ENCODE data around the gene CARD11. TPM values are rescaled to one million over a fixed set of nuclear protein-coding genes. Genes with fewer than 3 reads are reported as not detected.

CARD11 gene
- total and polyA plus RNA-seq, 2 donors (not counting 1 experiment from before 2014, with no cell fraction given), result 0.02 TPM; not detected in 1

DNA sequence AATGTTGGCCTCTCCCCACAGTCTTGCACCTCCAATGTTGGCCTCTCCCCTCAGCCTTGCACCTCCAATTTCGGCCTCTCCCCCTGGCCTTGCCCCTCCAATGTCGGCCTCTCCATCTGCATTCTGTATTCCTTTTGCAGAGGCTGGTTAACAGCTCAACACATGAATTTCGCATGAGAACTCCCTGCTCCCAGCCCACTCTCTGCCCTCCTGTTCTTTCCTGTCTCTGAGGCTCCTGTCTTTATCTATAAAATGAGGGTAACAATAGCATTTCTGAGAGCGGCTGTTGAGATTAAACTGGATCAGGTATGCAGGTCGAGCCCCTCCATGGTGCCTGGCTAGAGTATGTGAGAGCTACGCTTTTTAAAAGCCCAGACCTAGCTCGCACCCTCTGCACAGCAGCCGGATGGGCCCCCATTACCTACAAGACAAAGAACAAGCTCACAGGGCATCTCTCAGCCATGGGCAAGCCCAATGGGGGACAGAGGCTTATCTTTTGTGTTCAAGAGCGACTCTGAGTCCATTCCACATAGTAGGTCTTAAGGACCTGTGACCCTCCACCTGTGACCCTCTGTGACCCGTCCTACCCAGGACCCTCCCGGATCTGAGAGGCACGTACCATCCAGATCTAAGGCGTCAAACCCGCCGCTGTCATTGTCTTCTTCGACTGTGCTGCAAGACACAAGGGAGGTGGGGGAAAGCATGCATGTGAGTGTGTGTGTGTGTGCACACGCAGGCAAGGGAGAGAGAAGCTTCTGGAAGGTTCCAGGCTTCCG, 117.4 kb downstream of the CARD11 start:
- no peaks in the 10 kb centered on the region for H3K79me2 ChIP-seq (ENCODE audit: control insufficient read depth, insufficient read depth, low read length)
- TF ChIP-seq, protein P1, sequence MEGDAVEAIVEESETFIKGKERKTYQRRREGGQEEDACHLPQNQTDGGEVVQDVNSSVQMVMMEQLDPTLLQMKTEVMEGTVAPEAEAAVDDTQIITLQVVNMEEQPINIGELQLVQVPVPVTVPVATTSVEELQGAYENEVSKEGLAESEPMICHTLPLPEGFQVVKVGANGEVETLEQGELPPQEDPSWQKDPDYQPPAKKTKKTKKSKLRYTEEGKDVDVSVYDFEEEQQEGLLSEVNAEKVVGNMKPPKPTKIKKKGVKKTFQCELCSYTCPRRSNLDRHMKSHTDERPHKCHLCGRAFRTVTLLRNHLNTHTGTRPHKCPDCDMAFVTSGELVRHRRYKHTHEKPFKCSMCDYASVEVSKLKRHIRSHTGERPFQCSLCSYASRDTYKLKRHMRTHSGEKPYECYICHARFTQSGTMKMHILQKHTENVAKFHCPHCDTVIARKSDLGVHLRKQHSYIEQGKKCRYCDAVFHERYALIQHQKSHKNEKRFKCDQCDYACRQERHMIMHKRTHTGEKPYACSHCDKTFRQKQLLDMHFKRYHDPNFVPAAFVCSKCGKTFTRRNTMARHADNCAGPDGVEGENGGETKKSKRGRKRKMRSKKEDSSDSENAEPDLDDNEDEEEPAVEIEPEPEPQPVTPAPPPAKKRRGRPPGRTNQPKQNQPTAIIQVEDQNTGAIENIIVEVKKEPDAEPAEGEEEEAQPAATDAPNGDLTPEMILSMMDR (conservative IDR thresholded peaks at IDR 0.05 in 1 of 2, IDR thresholded peaks at IDR 0.05 in 1 of 2; ENCODE audit: low read depth in 1 of 2, low read length in 2 of 2), result no peak
- no peak for TF ChIP-seq EZH2 (IDR thresholded peaks at IDR 0.05; ENCODE audit: low read length, missing control alignments)
- H3K36me3 ChIP-seq (ENCODE audit: control insufficient read depth, insufficient read depth, low read length), result no peaks in the 10 kb centered on the region
- H3K9ac ChIP-seq (ENCODE audit: insufficient read depth, low read length), result no peak overlapping the region
- no peak overlapping the region for H3K4me3 ChIP-seq (replicated peaks in 1 of 4; ENCODE audit: control extremely low read depth in 1 of 4, insufficient read depth in 1 of 4, low read depth in 3 of 4, low read length in 4 of 4)
- no peaks in the 10 kb centered on the region for H3K4me1 ChIP-seq (ENCODE audit: control insufficient read depth, extremely low read depth, insufficient read depth, low read length)
- H3K9me3 ChIP-seq (ENCODE audit: control insufficient read depth, insufficient read depth, low read depth, low read length), result no peaks in the 10 kb centered on the region
- no peak overlapping the region for H3K4me2 ChIP-seq (ENCODE audit: extremely low read depth, insufficient read depth, low read length)
- H2AFZ ChIP-seq (ENCODE audit: low read length), result no peak overlapping the region
- peaks cover 2% of the 10 kb centered on the region for H3K27me3 ChIP-seq (ENCODE audit: control insufficient read depth, insufficient read depth, low read length)
- no peak overlapping the region for H3K27ac ChIP-seq (ENCODE audit: insufficient read depth, low read length)
- no peak for DNase-seq (ENCODE audit: low read depth in 2 of 2)
- no peaks in the 10 kb centered on the region for H4K20me1 ChIP-seq (ENCODE audit: control insufficient read depth, extremely low read depth, insufficient read depth, low read length)

DNA sequence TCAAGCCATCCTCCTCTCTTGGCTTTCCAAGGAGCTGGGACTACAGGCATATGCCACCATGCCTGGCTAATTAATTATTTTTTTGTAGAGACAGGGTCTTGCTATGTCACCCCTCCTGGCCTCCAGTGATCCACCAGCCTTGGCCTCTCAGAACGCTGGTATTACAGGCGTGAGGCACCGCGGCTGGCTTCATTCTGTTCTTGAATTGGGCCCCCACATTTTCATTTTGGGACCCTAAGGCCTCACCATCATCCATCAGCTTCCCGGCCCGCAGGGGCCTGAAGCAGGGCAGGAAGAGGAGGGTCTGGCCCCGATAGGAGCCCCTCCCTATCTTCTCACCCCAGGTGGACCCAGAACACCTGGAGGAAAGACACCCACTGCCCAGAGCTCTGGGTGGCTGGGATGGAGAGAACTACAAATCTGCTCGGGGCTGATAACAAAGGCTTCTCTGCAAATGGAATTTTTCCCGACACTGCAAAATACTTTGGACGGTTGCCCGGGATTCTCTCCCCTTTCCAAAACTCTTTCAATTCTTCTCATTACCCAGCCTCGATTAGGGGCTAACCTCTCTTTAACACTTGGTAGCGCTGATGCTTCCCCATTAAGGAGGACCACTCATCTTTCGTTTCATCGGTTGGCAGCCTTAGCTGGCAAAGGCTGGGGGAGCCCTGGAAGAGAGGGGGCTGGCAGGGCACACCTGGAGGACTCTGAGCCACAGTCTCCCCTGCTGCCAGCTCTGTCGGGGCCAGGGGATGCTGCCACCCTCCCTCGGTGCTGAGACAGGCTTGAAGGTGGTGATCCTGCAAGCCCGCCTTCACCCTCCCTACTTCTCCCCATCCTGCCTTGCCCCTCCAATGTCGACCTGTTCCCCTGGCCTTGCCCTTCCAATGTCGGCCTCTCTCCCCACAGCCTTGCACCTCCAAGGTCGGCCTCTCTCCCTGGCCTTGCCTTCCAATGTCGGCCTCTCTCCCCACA, 118.5 kb downstream of the CARD11 start:
- Histone ChIP-seq H3K27ac (ENCODE audit: insufficient read depth, low read length) (no peak overlapping the region), H3K9me3 (ENCODE audit: control insufficient read depth, insufficient read depth, low read depth, low read length) (no peaks in the 10 kb centered on the region), H3K4me1 (ENCODE audit: control insufficient read depth, extremely low read depth, insufficient read depth, low read length) (no peaks in the 10 kb centered on the region), H3K36me3 (ENCODE audit: control insufficient read depth, insufficient read depth, low read length) (no peaks in the 10 kb centered on the region), H3K4me2 (ENCODE audit: extremely low read depth, insufficient read depth, low read length) (no peak overlapping the region), H3K79me2 (ENCODE audit: control insufficient read depth, insufficient read depth, low read length) (no peaks in the 10 kb centered on the region), H3K9ac (ENCODE audit: insufficient read depth, low read length) (no peak overlapping the region), H3K27me3 (ENCODE audit: control insufficient read depth, insufficient read depth, low read length) (peaks cover 2% of the 10 kb centered on the region), H4K20me1 (ENCODE audit: control insufficient read depth, extremely low read depth, insufficient read depth, low read length) (no peaks in the 10 kb centered on the region), H3K4me3 (replicated peaks in 1 of 4; ENCODE audit: control extremely low read depth in 1 of 4, insufficient read depth in 1 of 4, low read depth in 3 of 4, low read length in 4 of 4) (no peak overlapping the region), H2AFZ (ENCODE audit: low read length) (no peak overlapping the region)
- no peak for DNase-seq (ENCODE audit: low read depth in 2 of 2)
- TF ChIP-seq EZH2 (IDR thresholded peaks at IDR 0.05; ENCODE audit: low read length, missing control alignments), result no peak
- TF ChIP-seq, protein P1 (conservative IDR thresholded peaks at IDR 0.05 in 1 of 2, IDR thresholded peaks at IDR 0.05 in 1 of 2; ENCODE audit: low read depth in 1 of 2, low read length in 2 of 2), result no peak

Data from fibroblast of lung (primary cell).